Peyer's patch (tissue), 4 donors: Measurements from ENCODE around the gene CTNNA1.

Experiments used
- CTCF ChIP-seq, 6 experiments: fragments of 450-650 bp in 4 of 6; fragments of 200-600 bp in 2 of 6; sonication (generic) in 1 of 6; IDR thresholded peaks; one replicate each; pipeline ENCODE4 v1.5.1; 2017 to 2019; ENCODE audit warnings: antibody characterized with exemption in 6 of 6, mild to moderate bottlenecking in 3 of 6, moderate library complexity in 1 of 6
- POLR2A ChIP-seq, 2 donors: fragments of 450-650 bp; IDR thresholded peaks; one replicate each; pipeline ENCODE4 v1.5.1; 2017; ENCODE audit warnings: antibody characterized with exemption in 2 of 2, mild to moderate bottlenecking in 2 of 2, moderate library complexity in 2 of 2

- TF ChIP-seq CTCF (IDR thresholded peaks at IDR 0.05) (peak in 3 of 6 experiments; percentile 13 to 37 (median 27)), POLR2A (IDR thresholded peaks at IDR 0.05) (peak; percentile 56 to 65)
Observed at GRCh38 chr5:138752951-138753793, at the start of gene CTNNA1.
